ENCODE data around the gene RPL22. TPM values are rescaled to one million over a fixed set of nuclear protein-coding genes. Genes with fewer than 3 reads are reported as not detected.

Gene RPL22
- total RNA-seq, 5 donors from 2014 or later (not counting 1 experiment from before 2014, with no cell fraction given): 448 to 621 (median 462) TPM

DNA sequence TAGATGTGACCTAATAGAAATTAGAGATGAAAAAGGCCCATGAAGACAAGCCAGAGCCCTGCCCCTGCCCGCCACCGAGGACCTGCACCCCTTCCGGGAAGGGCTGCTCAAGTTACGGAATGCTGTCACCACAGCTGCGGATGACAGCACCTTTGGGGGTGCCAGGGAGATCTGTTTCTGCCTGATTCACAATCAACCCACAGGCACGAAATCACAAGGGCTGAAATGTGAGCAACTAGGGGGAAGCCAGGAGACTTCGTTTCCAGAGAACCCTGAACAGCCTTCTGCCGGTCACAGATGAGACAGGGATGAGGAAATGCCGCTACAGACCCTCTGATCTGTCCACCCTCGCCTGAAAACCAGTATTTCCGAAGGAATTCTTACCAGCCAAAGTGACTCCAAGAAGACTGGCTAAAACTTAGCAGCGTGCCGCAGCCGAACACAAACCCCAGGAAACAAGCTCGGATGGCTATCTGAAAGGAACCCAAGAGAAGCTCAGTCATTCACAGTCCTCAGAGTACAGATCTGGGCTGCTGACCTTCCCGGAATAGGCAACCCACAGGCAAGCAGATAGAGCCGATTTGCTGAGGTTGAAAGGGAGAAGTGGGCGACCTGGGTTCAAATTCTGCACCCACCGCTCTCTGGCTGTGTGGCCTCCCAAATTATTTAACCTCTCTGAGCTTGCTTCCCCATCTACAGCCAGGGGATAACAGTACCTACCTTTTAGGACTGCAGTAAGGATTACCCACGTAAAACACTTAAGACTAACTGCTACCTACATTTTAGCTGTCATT lies 35.3 kb upstream of the RPL22 start:
- Mint-ChIP-seq H3K4me3 (peak overlapping the region; percentile 82 to 88 (median 84)), H3K27me3 (peaks cover 8 to 13% of the 10 kb centered on the region in 2 donors), H3K9me3 (no peaks in the 10 kb centered on the region), H3K4me1 (peaks cover 10 to 24% (median 17%) of the 10 kb centered on the region in 3 donors), H3K36me3 (peaks cover 10% of the 10 kb centered on the region), H3K27ac (no peak overlapping the region)
- ATAC-seq (replicated peaks in 1 of 4) (no peak), DNase-seq (no peak)
- no peak overlapping the region for H3K27ac ChIP-seq (ENCODE audit: low read length)
- H3K4me1 ChIP-seq (ENCODE audit: control insufficient read depth in 1 of 2, extremely low read depth in 1 of 2, insufficient read depth in 2 of 2, low read length in 2 of 2): peaks cover 6 to 18% of the 10 kb centered on the region in 2 experiments
- 83% methylated on average over 16 of the region's 20 CpGs for WGBS (ENCODE audit: insufficient coverage)
- H3K27me3 ChIP-seq (replicated peaks in 1 of 2; ENCODE audit: control insufficient read depth in 2 of 2, extremely low read depth in 1 of 2, insufficient read depth in 2 of 2, low read length in 1 of 2): peaks cover 2 to 18% of the 10 kb centered on the region in 2 experiments
- ChIA-PET CTCF (interaction anchor here (0.6 to 1.0 kb wide), 3 partner anchors 10 to 468 kb away, joined by 3 to 4 read pairs (median 3); no protein-coding TSS in a partner anchor), POLR2A (interaction anchor here in 1 of 2 donors (0.6 kb wide), 1 partner anchor 377 kb away, joined by 5 read pairs; no protein-coding TSS in a partner anchor)
- peaks cover 2 to 32% of the 10 kb centered on the region in 2 donors for H3K36me3 ChIP-seq (ENCODE audit: control insufficient read depth in 2 of 2, extremely low read depth in 1 of 2, insufficient read depth in 1 of 2, low read length in 1 of 2)
- H3K9me3 ChIP-seq: no peaks in the 10 kb centered on the region
- H3K4me3 ChIP-seq (ENCODE audit: control insufficient read depth in 1 of 2, extremely low read depth in 1 of 2, low read length in 1 of 2): peak overlapping the region; percentile 55 to 85

DNA sequence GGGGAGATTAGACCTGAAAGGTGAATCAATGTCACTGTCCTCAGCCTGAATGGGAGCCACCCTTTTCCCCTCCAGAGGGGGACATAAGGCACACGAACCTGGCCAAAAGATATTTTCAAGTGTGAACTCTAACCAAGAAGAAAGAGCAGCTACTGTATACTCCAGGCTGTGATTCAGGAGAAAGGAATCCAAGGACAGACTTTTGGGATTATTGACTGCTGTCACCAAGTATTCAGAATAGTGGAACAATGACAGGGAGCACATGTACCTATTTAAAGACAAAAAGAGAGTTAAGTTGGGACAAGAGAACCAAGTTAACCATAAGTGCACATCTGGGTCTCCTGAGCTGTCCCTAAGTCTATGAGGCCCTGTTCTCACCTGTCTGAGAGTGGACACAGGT lies 34.0 kb upstream of the RPL22 start:
- Histone ChIP-seq H3K4me3 (ENCODE audit: control insufficient read depth in 1 of 2, extremely low read depth in 1 of 2, low read length in 1 of 2) (no peak overlapping the region), H3K27me3 (replicated peaks in 1 of 2; ENCODE audit: control insufficient read depth in 2 of 2, extremely low read depth in 1 of 2, insufficient read depth in 2 of 2, low read length in 1 of 2) (peaks cover 0 to 7% of the 10 kb centered on the region in 2 experiments), H3K9me3 (no peaks in the 10 kb centered on the region), H3K27ac (ENCODE audit: low read length) (no peak overlapping the region), H3K4me1 (ENCODE audit: control insufficient read depth in 1 of 2, extremely low read depth in 1 of 2, insufficient read depth in 2 of 2, low read length in 2 of 2) (peaks cover 6 to 18% of the 10 kb centered on the region in 2 experiments), H3K36me3 (ENCODE audit: control insufficient read depth in 2 of 2, extremely low read depth in 1 of 2, insufficient read depth in 1 of 2, low read length in 1 of 2) (peaks cover 2 to 43% of the 10 kb centered on the region in 2 donors)
- H3K9me3 Mint-ChIP-seq: no peaks in the 10 kb centered on the region
- ChIA-PET CTCF (no interaction called here), POLR2A (no interaction called here)
- no peak overlapping the region for H3K27ac Mint-ChIP-seq
- peaks cover 0 to 3% of the 10 kb centered on the region in 2 donors for H3K27me3 Mint-ChIP-seq
- no CpG with 5 or more reads among the region's 1 CpG for WGBS (ENCODE audit: insufficient coverage)
- peaks cover 10 to 24% (median 17%) of the 10 kb centered on the region in 3 donors for H3K4me1 Mint-ChIP-seq
- no peak for DNase-seq
- H3K4me3 Mint-ChIP-seq: peak overlapping the region in 2 of 3 donors; percentile 34 to 84
- no peak for ATAC-seq (replicated peaks in 1 of 4)
- H3K36me3 Mint-ChIP-seq: peaks cover 10% of the 10 kb centered on the region

DNA sequence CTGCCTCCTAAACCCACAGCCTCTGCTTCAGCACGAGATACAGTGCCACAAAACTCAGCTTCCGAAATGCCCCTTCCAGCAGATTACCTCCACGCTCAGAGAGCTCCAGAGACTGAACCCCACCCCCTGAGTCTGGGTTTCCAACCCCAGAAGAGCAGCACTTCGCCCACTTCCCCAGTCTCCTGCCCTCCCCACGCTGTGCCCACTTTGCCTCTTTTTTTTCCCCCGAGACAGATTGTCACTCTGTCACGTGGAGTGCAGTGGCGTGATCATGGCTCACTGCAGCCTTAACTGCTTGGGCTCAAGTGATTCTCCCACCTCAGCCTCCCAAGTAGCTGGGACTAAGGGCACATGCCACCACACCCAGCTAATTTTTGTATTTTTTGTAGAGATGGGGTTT lies 26.3 kb upstream of the RPL22 start:
- CTCF ChIA-PET: no interaction called here
- H3K4me1 ChIP-seq (ENCODE audit: control insufficient read depth in 1 of 2, extremely low read depth in 1 of 2, insufficient read depth in 2 of 2, low read length in 2 of 2): no peaks in the 10 kb centered on the region
- H3K4me3 ChIP-seq (ENCODE audit: control insufficient read depth in 1 of 2, extremely low read depth in 1 of 2, low read length in 1 of 2): no peak overlapping the region
- DNase-seq: no peak
- Mint-ChIP-seq H3K27ac (no peak overlapping the region), H3K27me3 (no peaks in the 10 kb centered on the region), H3K36me3 (peaks cover 36% of the 10 kb centered on the region), H3K9me3 (no peaks in the 10 kb centered on the region), H3K4me1 (no peaks in the 10 kb centered on the region), H3K4me3 (no peak overlapping the region)
- WGBS (ENCODE audit: insufficient coverage): 97% methylated on average over 8 of the region's 8 CpGs
- no peak for ATAC-seq (replicated peaks in 1 of 4)
- H3K36me3 ChIP-seq (ENCODE audit: control insufficient read depth in 2 of 2, extremely low read depth in 1 of 2, insufficient read depth in 1 of 2, low read length in 1 of 2): peaks cover 10 to 72% of the 10 kb centered on the region in 2 donors
- H3K27me3 ChIP-seq (replicated peaks in 1 of 2; ENCODE audit: control insufficient read depth in 2 of 2, extremely low read depth in 1 of 2, insufficient read depth in 2 of 2, low read length in 1 of 2): no peaks in the 10 kb centered on the region
- POLR2A ChIA-PET: no interaction called here
- H3K27ac ChIP-seq (ENCODE audit: low read length): no peak overlapping the region
- no peaks in the 10 kb centered on the region for H3K9me3 ChIP-seq

DNA sequence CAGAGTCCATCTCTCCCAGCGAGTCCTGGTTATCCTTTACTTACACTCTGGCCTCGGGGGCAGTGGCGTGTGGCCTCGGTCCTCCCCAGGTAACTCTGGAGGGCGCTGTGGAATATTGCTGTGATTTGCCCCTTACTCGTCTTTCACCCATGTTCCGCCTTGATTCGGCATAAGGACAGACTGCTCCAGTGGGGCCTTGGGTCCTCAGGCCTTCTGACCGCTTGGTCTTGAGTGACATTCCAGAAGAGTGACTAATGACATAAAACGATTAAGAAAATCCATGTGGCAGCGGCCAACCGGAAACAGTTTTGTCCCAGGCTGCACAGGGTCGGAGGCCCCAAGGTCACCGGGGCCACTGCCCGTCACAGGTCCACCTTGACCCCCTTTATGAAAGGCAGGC lies 25.3 kb upstream of the RPL22 start:
- Histone ChIP-seq H3K27ac (ENCODE audit: low read length) (no peak overlapping the region), H3K4me3 (ENCODE audit: control insufficient read depth in 1 of 2, extremely low read depth in 1 of 2, low read length in 1 of 2) (no peak overlapping the region), H3K27me3 (replicated peaks in 1 of 2; ENCODE audit: control insufficient read depth in 2 of 2, extremely low read depth in 1 of 2, insufficient read depth in 2 of 2, low read length in 1 of 2) (no peaks in the 10 kb centered on the region), H3K36me3 (ENCODE audit: control insufficient read depth in 2 of 2, extremely low read depth in 1 of 2, insufficient read depth in 1 of 2, low read length in 1 of 2) (peaks cover 10 to 66% of the 10 kb centered on the region in 2 donors), H3K4me1 (ENCODE audit: control insufficient read depth in 1 of 2, extremely low read depth in 1 of 2, insufficient read depth in 2 of 2, low read length in 2 of 2) (no peaks in the 10 kb centered on the region), H3K9me3 (no peaks in the 10 kb centered on the region)
- whole genome bisulfite sequencing (ENCODE audit: insufficient coverage): 97% methylated on average over 15 of the region's 15 CpGs
- ATAC-seq (replicated peaks in 1 of 4) (no peak), DNase-seq (no peak)
- Mint-ChIP-seq H3K4me3 (no peak overlapping the region), H3K36me3 (peaks cover 40% of the 10 kb centered on the region), H3K27ac (no peak overlapping the region), H3K27me3 (no peaks in the 10 kb centered on the region), H3K9me3 (no peaks in the 10 kb centered on the region), H3K4me1 (no peaks in the 10 kb centered on the region)
- POLR2A ChIA-PET: no interaction called here
- CTCF ChIA-PET: no interaction called here

DNA sequence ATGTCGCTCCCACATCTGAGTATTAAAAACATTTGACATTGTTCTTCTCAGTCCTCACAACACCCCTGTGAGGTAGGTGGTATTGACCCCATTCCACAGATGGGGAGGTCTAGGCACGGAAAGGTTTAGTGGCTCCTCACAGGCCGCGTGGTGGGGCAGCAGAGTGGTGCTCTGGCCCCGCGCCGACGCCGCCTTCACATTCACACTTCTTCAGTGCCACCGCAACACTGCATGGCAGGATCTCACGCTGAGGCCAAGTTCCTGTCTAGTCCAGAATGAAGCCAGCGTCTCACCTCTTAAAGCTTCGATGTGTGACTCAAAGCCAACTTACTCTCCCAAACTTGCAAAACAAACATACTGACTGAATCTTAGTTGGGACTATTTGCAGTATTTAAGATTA lies 24.2 kb upstream of the RPL22 start:
- no peaks in the 10 kb centered on the region for H3K27me3 Mint-ChIP-seq
- peaks cover 40% of the 10 kb centered on the region for H3K36me3 Mint-ChIP-seq
- H3K4me3 Mint-ChIP-seq: no peak overlapping the region
- ChIA-PET POLR2A (no interaction called here), CTCF (no interaction called here)
- Histone ChIP-seq H3K4me3 (ENCODE audit: control insufficient read depth in 1 of 2, extremely low read depth in 1 of 2, low read length in 1 of 2) (no peak overlapping the region), H3K27me3 (replicated peaks in 1 of 2; ENCODE audit: control insufficient read depth in 2 of 2, extremely low read depth in 1 of 2, insufficient read depth in 2 of 2, low read length in 1 of 2) (no peaks in the 10 kb centered on the region), H3K36me3 (ENCODE audit: control insufficient read depth in 2 of 2, extremely low read depth in 1 of 2, insufficient read depth in 1 of 2, low read length in 1 of 2) (peaks cover 10 to 58% of the 10 kb centered on the region in 2 donors), H3K27ac (ENCODE audit: low read length) (no peak overlapping the region), H3K9me3 (no peaks in the 10 kb centered on the region), H3K4me1 (ENCODE audit: control insufficient read depth in 1 of 2, extremely low read depth in 1 of 2, insufficient read depth in 2 of 2, low read length in 2 of 2) (no peaks in the 10 kb centered on the region)
- DNase-seq: no peak
- H3K27ac Mint-ChIP-seq: no peak overlapping the region
- 95% methylated on average over 9 of the region's 13 CpGs for WGBS (ENCODE audit: insufficient coverage)
- no peaks in the 10 kb centered on the region for H3K4me1 Mint-ChIP-seq
- H3K9me3 Mint-ChIP-seq: no peaks in the 10 kb centered on the region
- ATAC-seq (replicated peaks in 1 of 4): no peak

DNA sequence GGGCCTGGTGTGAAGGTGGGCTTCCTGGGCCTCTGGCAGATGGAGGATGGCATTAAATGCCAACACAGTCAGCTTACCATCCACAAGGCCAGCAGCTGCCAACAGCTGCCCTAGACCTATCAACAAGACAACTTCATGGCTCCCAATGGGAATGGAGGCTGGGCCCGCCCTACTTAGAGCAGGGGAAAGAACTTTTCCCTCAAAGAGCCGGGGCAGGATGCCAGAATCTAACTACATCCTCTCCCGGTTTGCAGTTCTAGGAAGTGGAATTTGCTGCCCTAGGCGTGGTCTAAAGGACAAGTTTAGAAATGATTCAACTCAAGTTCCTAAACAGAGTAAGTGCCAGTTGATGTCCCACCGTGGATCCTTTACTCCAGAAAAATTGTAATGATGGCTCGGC lies 23.2 kb upstream of the RPL22 start:
- Mint-ChIP-seq H3K27me3 (no peaks in the 10 kb centered on the region), H3K36me3 (peaks cover 40% of the 10 kb centered on the region), H3K9me3 (no peaks in the 10 kb centered on the region), H3K27ac (no peak overlapping the region), H3K4me3 (no peak overlapping the region), H3K4me1 (no peaks in the 10 kb centered on the region)
- ATAC-seq (replicated peaks in 1 of 4): no peak
- DNase-seq: no peak
- WGBS (ENCODE audit: insufficient coverage): 94% methylated on average over 4 of the region's 6 CpGs
- H3K4me1 ChIP-seq (ENCODE audit: control insufficient read depth in 1 of 2, extremely low read depth in 1 of 2, insufficient read depth in 2 of 2, low read length in 2 of 2): no peaks in the 10 kb centered on the region
- H3K4me3 ChIP-seq (ENCODE audit: control insufficient read depth in 1 of 2, extremely low read depth in 1 of 2, low read length in 1 of 2): no peak overlapping the region
- H3K27ac ChIP-seq (ENCODE audit: low read length): no peak overlapping the region
- peaks cover 6 to 48% of the 10 kb centered on the region in 2 donors for H3K36me3 ChIP-seq (ENCODE audit: control insufficient read depth in 2 of 2, extremely low read depth in 1 of 2, insufficient read depth in 1 of 2, low read length in 1 of 2)
- no peaks in the 10 kb centered on the region for H3K9me3 ChIP-seq
- peaks cover 0 to 3% of the 10 kb centered on the region in 2 experiments for H3K27me3 ChIP-seq (replicated peaks in 1 of 2; ENCODE audit: control insufficient read depth in 2 of 2, extremely low read depth in 1 of 2, insufficient read depth in 2 of 2, low read length in 1 of 2)
- POLR2A ChIA-PET: no interaction called here
- CTCF ChIA-PET: no interaction called here

All from T-cell (primary cell).